VCaP (cell line): Measurements from ENCODE around the gene MINPP1.

Experiments
- H3K27ac ChIP-seq: fragments of 450-650 bp; 2 replicates; pipeline ENCODE4 v1.5.1; 2017
- TF ChIP-seq, protein P1 (sequence below): fragments of 450-650 bp; conservative IDR thresholded peaks from 2 replicates; pipeline ENCODE4 v1.5.1; 2017; ENCODE audit warnings: mild to moderate bottlenecking, moderate library complexity

Gene MINPP1

DNA sequence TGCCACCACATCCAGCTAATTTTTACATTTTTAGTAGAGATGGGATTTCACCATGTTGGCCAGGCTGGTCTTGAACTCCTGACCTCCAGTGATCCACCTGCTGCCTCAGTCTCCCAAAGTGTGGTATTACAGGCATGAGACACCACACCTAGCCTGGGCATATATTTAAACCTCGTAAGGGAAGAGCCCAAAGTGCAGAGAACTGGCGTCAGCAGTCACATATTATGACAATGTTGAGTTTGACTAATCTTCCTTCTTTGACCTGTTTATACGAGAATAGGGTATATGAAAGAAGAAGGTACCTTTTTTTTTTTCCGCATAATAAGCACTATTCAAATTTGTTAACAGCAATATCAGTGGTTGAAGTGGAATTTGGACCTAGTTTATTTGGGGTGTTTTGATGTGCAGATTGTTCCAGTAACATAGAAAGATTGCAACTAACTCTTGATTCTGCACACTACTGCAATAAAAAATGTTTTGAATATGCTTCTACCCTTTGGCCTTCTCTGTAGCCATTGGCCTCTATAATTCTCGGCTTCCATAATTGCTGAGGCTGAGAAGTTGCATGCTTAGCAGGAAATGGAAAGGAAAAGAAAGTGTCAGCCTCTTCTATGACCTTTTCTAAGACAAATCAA is 55.9 kb downstream of the MINPP1 start:
- no peak overlapping the region for H3K27ac ChIP-seq
- TF ChIP-seq, protein P1, sequence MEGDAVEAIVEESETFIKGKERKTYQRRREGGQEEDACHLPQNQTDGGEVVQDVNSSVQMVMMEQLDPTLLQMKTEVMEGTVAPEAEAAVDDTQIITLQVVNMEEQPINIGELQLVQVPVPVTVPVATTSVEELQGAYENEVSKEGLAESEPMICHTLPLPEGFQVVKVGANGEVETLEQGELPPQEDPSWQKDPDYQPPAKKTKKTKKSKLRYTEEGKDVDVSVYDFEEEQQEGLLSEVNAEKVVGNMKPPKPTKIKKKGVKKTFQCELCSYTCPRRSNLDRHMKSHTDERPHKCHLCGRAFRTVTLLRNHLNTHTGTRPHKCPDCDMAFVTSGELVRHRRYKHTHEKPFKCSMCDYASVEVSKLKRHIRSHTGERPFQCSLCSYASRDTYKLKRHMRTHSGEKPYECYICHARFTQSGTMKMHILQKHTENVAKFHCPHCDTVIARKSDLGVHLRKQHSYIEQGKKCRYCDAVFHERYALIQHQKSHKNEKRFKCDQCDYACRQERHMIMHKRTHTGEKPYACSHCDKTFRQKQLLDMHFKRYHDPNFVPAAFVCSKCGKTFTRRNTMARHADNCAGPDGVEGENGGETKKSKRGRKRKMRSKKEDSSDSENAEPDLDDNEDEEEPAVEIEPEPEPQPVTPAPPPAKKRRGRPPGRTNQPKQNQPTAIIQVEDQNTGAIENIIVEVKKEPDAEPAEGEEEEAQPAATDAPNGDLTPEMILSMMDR, result no peak

DNA sequence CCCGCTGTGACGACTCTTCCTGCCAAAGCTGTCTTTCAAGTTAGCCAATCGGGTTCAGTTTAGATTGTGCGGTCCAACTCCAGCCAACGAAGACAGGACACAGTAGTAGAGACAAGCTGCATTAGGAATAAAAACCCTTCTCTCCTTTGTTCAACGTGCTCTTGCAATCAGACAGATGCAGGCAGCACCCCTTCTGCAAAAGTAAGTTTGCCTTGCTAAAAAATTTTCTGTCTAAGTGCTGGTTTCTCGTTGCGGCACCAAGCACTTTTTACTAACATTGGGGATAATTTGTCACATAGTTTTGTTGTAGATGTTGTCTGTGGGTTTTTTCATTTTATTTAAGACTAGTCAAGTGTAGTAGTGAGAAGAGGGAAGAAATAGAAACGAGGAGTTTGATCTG is 58.1 kb downstream of the MINPP1 start:
- no peak overlapping the region for H3K27ac ChIP-seq
- TF ChIP-seq, protein P1, result no peak

DNA sequence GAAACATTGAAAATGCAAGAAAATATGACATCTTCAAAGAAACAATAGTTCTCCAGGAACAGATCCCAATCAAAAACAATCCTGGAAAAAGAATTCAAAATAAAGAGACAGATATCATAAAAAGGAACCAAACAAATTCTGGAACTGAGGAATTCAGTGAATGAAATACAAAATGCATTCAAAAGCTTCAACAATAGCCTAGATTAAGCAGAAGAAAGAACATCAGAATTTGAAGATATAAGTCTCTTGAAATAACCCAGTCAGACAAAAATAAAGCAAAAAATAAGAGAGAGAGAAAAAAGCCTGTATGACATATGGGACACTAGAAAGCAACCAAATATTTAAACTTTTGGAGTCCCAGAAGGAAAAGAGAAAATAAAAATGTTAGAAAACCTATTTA is 60.3 kb downstream of the MINPP1 start:
- TF ChIP-seq, protein P1, result no peak
- no peak overlapping the region for H3K27ac ChIP-seq

DNA sequence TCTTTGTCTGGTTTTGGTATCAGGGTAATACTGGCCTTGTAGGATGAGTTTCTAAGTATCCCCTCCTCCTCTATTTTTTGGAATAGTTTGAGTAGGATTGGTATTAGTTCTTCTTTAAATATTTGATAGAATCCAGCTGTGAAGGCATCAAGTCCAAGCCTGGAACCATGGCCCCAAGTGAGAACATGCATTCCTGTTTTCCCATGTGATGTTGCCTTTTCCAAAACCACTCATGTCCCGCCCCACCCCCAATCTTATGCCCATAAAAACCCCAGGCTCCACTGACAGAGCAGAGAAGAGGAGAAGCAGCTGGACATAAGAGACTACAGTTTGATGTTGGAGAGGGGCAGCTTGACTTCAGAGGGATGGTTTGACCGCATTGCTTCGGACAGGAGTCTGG is 71.2 kb downstream of the MINPP1 start:
- no peak overlapping the region for H3K27ac ChIP-seq
- TF ChIP-seq, protein P1, result no peak

DNA sequence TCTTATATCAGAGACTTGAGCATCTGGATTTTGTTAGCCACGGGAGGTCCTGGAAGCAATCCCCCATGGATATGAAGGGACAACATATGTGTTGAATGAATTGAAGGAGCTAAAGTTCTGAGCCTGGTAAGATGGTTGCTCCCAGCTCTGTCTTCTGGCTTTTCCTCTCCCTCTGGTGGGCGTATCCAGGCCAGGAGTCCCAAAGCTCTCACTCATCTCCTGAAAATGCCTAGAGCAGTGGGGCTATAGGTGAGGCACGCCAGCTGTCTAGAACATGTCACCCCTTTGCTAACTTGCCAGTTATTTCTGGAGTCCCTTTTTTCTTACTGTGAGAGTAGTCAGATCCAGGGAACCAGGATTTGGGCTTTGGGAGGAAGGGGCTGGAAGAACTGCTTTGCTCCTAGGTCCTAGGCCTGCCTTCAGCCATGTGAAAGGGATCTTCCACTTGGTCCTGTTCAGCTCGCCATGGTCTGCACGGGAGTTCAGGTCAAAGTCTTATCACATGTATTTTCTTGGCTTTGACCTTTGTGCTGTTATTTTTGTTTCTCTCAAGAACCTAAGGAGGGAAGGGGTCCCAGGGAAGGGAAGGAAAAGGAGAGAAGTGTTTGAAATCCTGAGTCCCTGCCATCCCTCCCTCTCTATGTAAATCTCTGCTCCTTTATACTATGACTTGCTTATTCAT is 73.6 kb downstream of the MINPP1 start:
- TF ChIP-seq, protein P1, result no peak
- H3K27ac ChIP-seq, result no peak overlapping the region

DNA sequence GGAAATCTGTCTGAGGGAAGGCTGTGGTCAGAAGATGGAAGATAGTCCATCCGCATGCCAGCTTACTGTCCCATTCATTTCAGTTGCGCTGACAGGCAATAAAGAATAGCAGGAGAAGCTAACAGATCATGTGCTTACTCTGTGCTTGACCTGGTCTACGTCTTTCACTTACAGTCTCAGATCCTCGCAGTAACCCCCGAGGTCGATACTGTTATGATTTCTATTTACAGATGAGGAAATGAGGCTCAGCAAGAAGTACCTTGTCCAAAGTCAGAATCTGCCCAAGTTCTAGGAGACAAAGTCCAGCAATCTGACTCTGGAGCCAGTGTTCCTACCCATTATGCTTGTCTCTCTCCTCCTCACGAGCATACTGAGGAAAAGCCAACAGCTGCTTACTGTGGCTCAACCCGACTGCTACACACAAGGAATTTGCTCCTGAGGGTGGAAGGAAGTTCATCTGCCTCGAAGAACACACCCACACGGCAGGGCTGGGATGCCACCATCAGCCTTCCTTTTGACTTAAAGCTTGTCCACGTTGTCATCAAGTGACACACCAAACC is 74.2 kb downstream of the MINPP1 start:
- TF ChIP-seq, protein P1, result no peak
- no peak overlapping the region for H3K27ac ChIP-seq

DNA sequence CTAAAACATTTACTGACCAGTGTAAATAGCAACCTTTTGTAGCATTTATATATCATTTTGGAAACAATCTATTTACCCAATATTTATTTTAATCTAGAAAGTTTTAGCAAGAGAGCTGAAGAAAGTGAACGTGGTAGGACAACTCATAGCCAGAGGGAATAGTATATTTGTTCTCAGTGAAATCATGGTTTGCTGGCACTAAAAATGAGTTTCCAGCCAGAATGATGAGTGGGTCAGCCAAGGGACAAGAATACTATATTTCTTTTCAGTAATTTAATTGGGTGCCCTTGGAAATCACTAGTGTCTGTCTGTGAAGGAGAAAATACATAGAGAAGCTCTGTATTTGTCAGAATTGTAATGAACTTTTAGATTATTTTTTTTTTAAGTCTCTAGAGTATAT is 74.9 kb downstream of the MINPP1 start:
- no peak overlapping the region for H3K27ac ChIP-seq
- TF ChIP-seq, protein P1, result no peak
